GM15510 (cell line): ENCODE measurements around the gene NUDT22.

Experiments
- POLR2A ChIP-seq: IDR thresholded peaks from 3 replicates; pipeline ENCODE4 v1.6.1; 2011; ENCODE audit warnings: borderline replicate concordance; ENCODE audit not compliant: insufficient read length; ENCODE audit errors: extremely low read depth

NUDT22 gene

GRCh38 chr11:64225608-64226506 lies at the start of gene NUDT22, which contains the start of gene TRPT1:
Gene NUDT22 (plus strand): TSS chr11:64226274. CDS start chr11:64226653, 379 bp downstream.
Gene TRPT1 (minus strand): TSS chr11:64226186. CDS start chr11:64225860, 326 bp downstream.
- TF ChIP-seq POLR2A = peak; percentile 78

- TF ChIP-seq POLR2A = no peak
Observed at GRCh38 chr11:64176751-64177150, 49.3 kb upstream of the NUDT22 start.

GRCh38 chr11:64178203-64178602 lies 47.9 kb upstream of the NUDT22 start:
- TF ChIP-seq POLR2A = no peak

- TF ChIP-seq POLR2A = no peak
Observed at GRCh38 chr11:64178951-64179639, 47.0 kb upstream of the NUDT22 start.

- TF ChIP-seq POLR2A = no peak
Observed at GRCh38 chr11:64180891-64181290, 45.2 kb upstream of the NUDT22 start.

GRCh38 chr11:64181506-64182411 lies 44.3 kb upstream of the NUDT22 start:
- TF ChIP-seq POLR2A = peak; percentile 43

GRCh38 chr11:64183890-64184289 lies 42.2 kb upstream of the NUDT22 start:
- TF ChIP-seq POLR2A = no peak

- TF ChIP-seq POLR2A = peak; percentile 99
Observed at GRCh38 chr11:64185175-64185692, 40.8 kb upstream of the NUDT22 start.

GRCh38 chr11:64185693-64186491 lies 40.2 kb upstream of the NUDT22 start, which contains the start of gene STIP1:
Gene STIP1 (plus strand): TSS chr11:64186171. CDS start chr11:64186262, 91 bp downstream.
- peak; percentile 82 for TF ChIP-seq POLR2A

- TF ChIP-seq POLR2A = no peak
Observed at GRCh38 chr11:64186492-64187165, 39.4 kb upstream of the NUDT22 start.

- TF ChIP-seq POLR2A = no peak
Observed at GRCh38 chr11:64192434-64192833, 33.6 kb upstream of the NUDT22 start.

- no peak for TF ChIP-seq POLR2A
Observed at GRCh38 chr11:64196626-64197025, 29.4 kb upstream of the NUDT22 start.

- no peak for TF ChIP-seq POLR2A
Observed at GRCh38 chr11:64198511-64198910, 27.6 kb upstream of the NUDT22 start.
